ENCODE measurements around the gene MRPL11. TPM values are rescaled to one million over a fixed set of nuclear protein-coding genes. Genes with fewer than 3 reads are reported as not detected.
A peak's percentile ranks its signal among the peaks of the same experiment; 100 is the strongest.

Gene MRPL11
- total RNA-seq, 1 donor from 2014 or later, result 61.1 TPM

- ATAC-seq (no peak), DNase-seq (no peak)
- intact Hi-C loops (cut with micrococcal nuclease), result loop anchor here (10.0 kb wide), 1 partner anchor 263 kb away; the partner anchor contains the start of gene RBM4B
Measured at GRCh38 chr11:66412110-66412509, 26.5 kb downstream of the MRPL11 start.

GRCh38 chr11:66411323-66411722 lies 27.3 kb downstream of the MRPL11 start:
- intact Hi-C loops (cut with micrococcal nuclease), result loop anchor here (10.0 kb wide), 1 partner anchor 263 kb away; the partner anchor contains the start of gene RBM4B
- DNase-seq, result no peak
- no peak for ATAC-seq

- no peak for DNase-seq
- intact Hi-C loops (cut with micrococcal nuclease), result loop anchor here (10.0 kb wide), 1 partner anchor 265 kb away; the partner anchor contains the start of gene RBM4B
- no peak for ATAC-seq
Measured at GRCh38 chr11:66410191-66410590, 28.5 kb downstream of the MRPL11 start.

GRCh38 chr11:66409226-66409625 lies 29.4 kb downstream of the MRPL11 start:
- intact Hi-C loops (cut with micrococcal nuclease), result no loop called here
- DNase-seq (no peak), ATAC-seq (no peak)

- intact Hi-C loops (cut with micrococcal nuclease), result no loop called here
- DNase-seq (peak; percentile 94), ATAC-seq (peak; percentile 95)
Measured at GRCh38 chr11:66408488-66409214, 30.0 kb downstream of the MRPL11 start.

- DNase-seq (no peak), ATAC-seq (no peak)
- intact Hi-C loops (cut with micrococcal nuclease), result no loop called here
Measured at GRCh38 chr11:66407651-66408050, 31.0 kb downstream of the MRPL11 start.

GRCh38 chr11:66393954-66394353 lies 44.7 kb downstream of the MRPL11 start:
- DNase-seq, result no peak
- no peak for ATAC-seq
- intact Hi-C loops (cut with micrococcal nuclease), result no loop called here

- ATAC-seq, result no peak
- intact Hi-C loops (cut with micrococcal nuclease), result no loop called here
Measured at GRCh38 chr11:66391322-66391721, 47.3 kb downstream of the MRPL11 start.

GRCh38 chr11:66388780-66389386 lies 49.8 kb downstream of the MRPL11 start:
- ATAC-seq (peak; percentile 80), DNase-seq (peak; percentile 70)
- intact Hi-C loops (cut with micrococcal nuclease), result loop anchor here (5.0 kb wide), 1 partner anchor 77 kb away; no protein-coding TSS in a partner anchor

More at GRCh38 chr11:66391322-66391721, 47.3 kb downstream of the MRPL11 start:
- DNase-seq, result no peak

GRCh38 chr11:66386171-66387069 lies 52.2 kb downstream of the MRPL11 start:
- intact Hi-C loops (cut with micrococcal nuclease), result loop anchor here (5.0 kb wide), 1 partner anchor 74 kb away; no protein-coding TSS in a partner anchor
- peak; percentile 89 for DNase-seq

More at GRCh38 chr11:66386171-66387069, 52.2 kb downstream of the MRPL11 start:
- peak; percentile 76 for ATAC-seq

Other genes starting within 250 kb of the MRPL11 start
- gene KLC2, start 181.1 kb downstream of the MRPL11 start, total RNA-seq, result 34.9 TPM
- gene RAB1B, start 170.2 kb downstream of the MRPL11 start, total RNA-seq, result 123 TPM
- not detected for gene CNIH2, start 160.7 kb downstream of the MRPL11 start, total RNA-seq
- gene YIF1A, start 149.7 kb downstream of the MRPL11 start, total RNA-seq, result 41.1 TPM
- 0.25 TPM for gene TMEM151A, start 147.0 kb downstream of the MRPL11 start, total RNA-seq
- 11.1 TPM for gene CD248, start 121.8 kb downstream of the MRPL11 start, total RNA-seq
- gene RIN1, start 102.4 kb downstream of the MRPL11 start, total RNA-seq, result 1.7 TPM
- 14.7 TPM for gene BRMS1, start 93.7 kb downstream of the MRPL11 start, total RNA-seq
- gene B4GAT1, start 91.2 kb downstream of the MRPL11 start, total RNA-seq, result 55.1 TPM
- gene SLC29A2, start 67.1 kb downstream of the MRPL11 start, total RNA-seq, result 22.6 TPM
- not detected for gene NPAS4, start 17.8 kb downstream of the MRPL11 start, total RNA-seq
- gene PELI3, start 28.1 kb upstream of the MRPL11 start, total RNA-seq, result 10.9 TPM
- 9.7 TPM for gene DPP3, start 41.6 kb upstream of the MRPL11 start, total RNA-seq
- gene BBS1, start 71.8 kb upstream of the MRPL11 start, total RNA-seq, result 17.8 TPM
- gene ZDHHC24, start 107.2 kb upstream of the MRPL11 start, total RNA-seq, result 5.5 TPM
- gene ACTN3, start 108.1 kb upstream of the MRPL11 start, total RNA-seq, result not detected
- gene CTSF, start 129.8 kb upstream of the MRPL11 start, total RNA-seq, result 64.5 TPM
- 0.25 TPM for gene CCDC87, start 154.2 kb upstream of the MRPL11 start, total RNA-seq
- gene CCS, start 154.3 kb upstream of the MRPL11 start, total RNA-seq, result 26.8 TPM
- gene RBM14, start 177.8 kb upstream of the MRPL11 start, total RNA-seq, result 31.4 TPM
- gene RBM4, start 199.9 kb upstream of the MRPL11 start, total RNA-seq, result 69.5 TPM
- 13.1 TPM for gene RBM4B, start 239.0 kb upstream of the MRPL11 start, total RNA-seq